Stimulated activated memory B cell treated with anti-CD40 and anti-IgM and Interleukin-4, amounts not matched to agents 10 μg/mL and 1 μg/mL and 100 μg/mL, for 72 hours (primary cell): Measurements from ENCODE around the gene GALNT5.

Experiments used
- ATAC-seq: fragments of 150-1000 bp; cut with Tn5 transposase; 2 replicates; pipeline ENCODE4 v1.10.0; 2021
- H3K27ac Mint-ChIP-seq: one replicate; pipeline ENCODE4 v1.8.0; 2022; ENCODE audit warnings: mild to moderate bottlenecking, mixed read lengths
- H3K27me3 Mint-ChIP-seq: one replicate; pipeline ENCODE4 v1.8.0; 2022; ENCODE audit warnings: mixed read lengths
- H3K36me3 Mint-ChIP-seq: one replicate; pipeline ENCODE4 v1.8.0; 2022; ENCODE audit warnings: mixed read lengths
- H3K4me1 Mint-ChIP-seq: one replicate; pipeline ENCODE4 v1.8.0; 2022; ENCODE audit warnings: mixed read lengths
- H3K4me3 Mint-ChIP-seq: one replicate; pipeline ENCODE4 v1.8.0; 2022; ENCODE audit warnings: mild to moderate bottlenecking, moderate library complexity, mixed read lengths
- H3K9me3 Mint-ChIP-seq: one replicate; pipeline ENCODE4 v1.8.0; 2022; ENCODE audit warnings: mixed read lengths

GALNT5 gene

GRCh38 chr2:157238296-157238695, 19.2 kb upstream of the GALNT5 start:
- no peak overlapping the region for H3K27ac Mint-ChIP-seq
- no peak for ATAC-seq
- H3K4me3 Mint-ChIP-seq, result no peak overlapping the region
- H3K36me3 Mint-ChIP-seq, result no peaks in the 10 kb centered on the region
- H3K4me1 Mint-ChIP-seq, result no peaks in the 10 kb centered on the region
- no peaks in the 10 kb centered on the region for H3K9me3 Mint-ChIP-seq
- peaks cover 16% of the 10 kb centered on the region for H3K27me3 Mint-ChIP-seq

GRCh38 chr2:157244691-157245090, 12.8 kb upstream of the GALNT5 start:
- Mint-ChIP-seq H3K27ac (no peak overlapping the region), H3K9me3 (no peaks in the 10 kb centered on the region), H3K36me3 (no peaks in the 10 kb centered on the region), H3K4me3 (no peak overlapping the region), H3K27me3 (no peaks in the 10 kb centered on the region), H3K4me1 (peaks cover 11% of the 10 kb centered on the region)
- ATAC-seq, result no peak

GRCh38 chr2:157245144-157245840, 12.2 kb upstream of the GALNT5 start:
- H3K27ac Mint-ChIP-seq, result peak overlapping the region; percentile 63
- H3K4me3 Mint-ChIP-seq, result no peak overlapping the region

GRCh38 chr2:157245846-157246764, 11.4 kb upstream of the GALNT5 start:
- Mint-ChIP-seq H3K27me3 (no peaks in the 10 kb centered on the region), H3K4me3 (no peak overlapping the region), H3K27ac (peak overlapping the region; percentile 63), H3K4me1 (peaks cover 11% of the 10 kb centered on the region), H3K36me3 (no peaks in the 10 kb centered on the region), H3K9me3 (no peaks in the 10 kb centered on the region)
- ATAC-seq, result peak; percentile 82

More at GRCh38 chr2:157245144-157245840, 12.2 kb upstream of the GALNT5 start:
- H3K27me3 Mint-ChIP-seq, result no peaks in the 10 kb centered on the region
- no peaks in the 10 kb centered on the region for H3K36me3 Mint-ChIP-seq
- no peak for ATAC-seq
- H3K9me3 Mint-ChIP-seq, result no peaks in the 10 kb centered on the region
- H3K4me1 Mint-ChIP-seq, result peaks cover 11% of the 10 kb centered on the region

GRCh38 chr2:157246765-157247407, 10.6 kb upstream of the GALNT5 start:
- peaks cover 11% of the 10 kb centered on the region for H3K4me1 Mint-ChIP-seq
- ATAC-seq, result no peak
- no peak overlapping the region for H3K4me3 Mint-ChIP-seq
- no peaks in the 10 kb centered on the region for H3K9me3 Mint-ChIP-seq
- no peaks in the 10 kb centered on the region for H3K27me3 Mint-ChIP-seq
- H3K27ac Mint-ChIP-seq, result no peak overlapping the region
- H3K36me3 Mint-ChIP-seq, result no peaks in the 10 kb centered on the region

GRCh38 chr2:157250836-157251235, 6.7 kb upstream of the GALNT5 start:
- Mint-ChIP-seq H3K27ac (no peak overlapping the region), H3K27me3 (no peaks in the 10 kb centered on the region), H3K4me1 (peaks cover 6% of the 10 kb centered on the region), H3K9me3 (no peaks in the 10 kb centered on the region), H3K4me3 (no peak overlapping the region), H3K36me3 (no peaks in the 10 kb centered on the region)
- no peak for ATAC-seq

GRCh38 chr2:157251932-157252331, 5.6 kb upstream of the GALNT5 start:
- no peaks in the 10 kb centered on the region for H3K9me3 Mint-ChIP-seq
- no peak for ATAC-seq
- H3K4me3 Mint-ChIP-seq, result no peak overlapping the region
- no peak overlapping the region for H3K27ac Mint-ChIP-seq
- no peaks in the 10 kb centered on the region for H3K27me3 Mint-ChIP-seq
- H3K36me3 Mint-ChIP-seq, result no peaks in the 10 kb centered on the region
- H3K4me1 Mint-ChIP-seq, result no peaks in the 10 kb centered on the region

GRCh38 chr2:157252529-157252928, 5.0 kb upstream of the GALNT5 start:
- peaks cover 2% of the 10 kb centered on the region for H3K27me3 Mint-ChIP-seq
- H3K36me3 Mint-ChIP-seq, result no peaks in the 10 kb centered on the region
- H3K27ac Mint-ChIP-seq, result no peak overlapping the region
- ATAC-seq, result no peak
- no peak overlapping the region for H3K4me3 Mint-ChIP-seq
- H3K9me3 Mint-ChIP-seq, result no peaks in the 10 kb centered on the region
- no peaks in the 10 kb centered on the region for H3K4me1 Mint-ChIP-seq

GRCh38 chr2:157254041-157254440, 3.5 kb upstream of the GALNT5 start:
- no peaks in the 10 kb centered on the region for H3K4me1 Mint-ChIP-seq

GRCh38 chr2:157255746-157256145, 1.8 kb upstream of the GALNT5 start:
- H3K36me3 Mint-ChIP-seq, result no peaks in the 10 kb centered on the region
- no peak for ATAC-seq
- H3K4me3 Mint-ChIP-seq, result no peak overlapping the region

More at GRCh38 chr2:157254041-157254440, 3.5 kb upstream of the GALNT5 start:
- H3K27me3 Mint-ChIP-seq, result peaks cover 11% of the 10 kb centered on the region
- ATAC-seq, result no peak
- H3K27ac Mint-ChIP-seq, result no peak overlapping the region
- no peak overlapping the region for H3K4me3 Mint-ChIP-seq
- no peaks in the 10 kb centered on the region for H3K9me3 Mint-ChIP-seq
- H3K36me3 Mint-ChIP-seq, result no peaks in the 10 kb centered on the region

GRCh38 chr2:157256626-157257025, 879 bp upstream of the GALNT5 start:
- Mint-ChIP-seq H3K4me3 (no peak overlapping the region), H3K36me3 (no peaks in the 10 kb centered on the region), H3K9me3 (no peaks in the 10 kb centered on the region), H3K27me3 (peaks cover 11% of the 10 kb centered on the region), H3K27ac (no peak overlapping the region), H3K4me1 (no peaks in the 10 kb centered on the region)
- ATAC-seq, result no peak

More at GRCh38 chr2:157255746-157256145, 1.8 kb upstream of the GALNT5 start:
- Mint-ChIP-seq H3K4me1 (no peaks in the 10 kb centered on the region), H3K27me3 (peaks cover 11% of the 10 kb centered on the region), H3K27ac (no peak overlapping the region), H3K9me3 (no peaks in the 10 kb centered on the region)

- Mint-ChIP-seq H3K4me3 (no peak overlapping the region), H3K36me3 (no peaks in the 10 kb centered on the region), H3K9me3 (no peaks in the 10 kb centered on the region), H3K4me1 (peaks cover 6% of the 10 kb centered on the region), H3K27me3 (peaks cover 11% of the 10 kb centered on the region), H3K27ac (no peak overlapping the region)
- ATAC-seq, result no peak
Observed at GRCh38 chr2:157258520-157259326, 1.2 kb downstream of the GALNT5 start.

GRCh38 chr2:157259386-157259785, 1.9 kb downstream of the GALNT5 start:
- no peak for ATAC-seq
- Mint-ChIP-seq H3K4me1 (peaks cover 6% of the 10 kb centered on the region), H3K36me3 (no peaks in the 10 kb centered on the region), H3K27ac (no peak overlapping the region), H3K27me3 (peaks cover 11% of the 10 kb centered on the region), H3K9me3 (no peaks in the 10 kb centered on the region), H3K4me3 (no peak overlapping the region)

GRCh38 chr2:157259960-157260359, 2.5 kb downstream of the GALNT5 start:
- Mint-ChIP-seq H3K27ac (no peak overlapping the region), H3K4me3 (no peak overlapping the region), H3K27me3 (peaks cover 11% of the 10 kb centered on the region), H3K36me3 (no peaks in the 10 kb centered on the region), H3K4me1 (peaks cover 6% of the 10 kb centered on the region), H3K9me3 (no peaks in the 10 kb centered on the region)
- ATAC-seq, result no peak
